ENCODE data around the gene CLN6.

GRCh38 chr15:68206711-68207151 is 22.8 kb downstream of the CLN6 start:
- no peak for TF ChIP-seq CTCF (IDR thresholded peaks at IDR 0.05)
- TF ChIP-seq POLR2A (IDR thresholded peaks at IDR 0.05), result no peak
- TF ChIP-seq POLR2AphosphoS5 (IDR thresholded peaks at IDR 0.05), result no peak

All from stomach (tissue), 4 donors.